A673 (cell line): Measurements from ENCODE around the gene GPR26. TPM values are rescaled to one million over a fixed set of nuclear protein-coding genes. Genes with fewer than 3 reads are reported as not detected.

Experiments used
- BruUV-seq: library from RNA; stranded (reverse); fragments of 400-500 nt; replicated peaks from 2 replicates; lab custom pipeline; 2021; lab: Mats Ljungman, UMichigan
- CTCF ChIA-PET: fragments of 300-600 bp; sonication (Branson Sonifier 250); formaldehyde crosslinking; loops from one replicate; lab custom pipeline; 2022; ENCODE audit warnings: antibody characterized with exemption; lab: Charles Lee
- POLR2A ChIA-PET: fragments of 300-600 bp; sonication (Branson Sonifier 250); formaldehyde crosslinking; loops from one replicate; lab custom pipeline; 2022; ENCODE audit warnings: antibody characterized with exemption; ENCODE audit not compliant: low non-redundant PET; lab: Charles Lee
- DNase-seq: peaks from one replicate; pipeline ENCODE4 v3.0.0-alpha.2; 2015; ENCODE audit warnings: low spot score
- H3K27ac ChIP-seq: fragments of 200-600 bp; sonication (generic); 2 replicates; pipeline ENCODE4 v1.5.1; 2016; ENCODE audit warnings: mixed run types, low read depth, mild to moderate bottlenecking, mixed read lengths, antibody characterized with exemption, low read length; ENCODE audit not compliant: poor library complexity, severe bottlenecking
- H3K27me3 ChIP-seq: fragments of 200-600 bp; sonication (generic); replicated peaks from 2 replicates; pipeline ENCODE4 v1.6.1; 2017; ENCODE audit warnings: mixed run types, low read depth, mild to moderate bottlenecking, mixed read lengths, antibody characterized with exemption, low read length; ENCODE audit not compliant: insufficient read depth, poor library complexity
- H3K36me3 ChIP-seq: fragments of 200-600 bp; sonication (generic); 2 replicates; pipeline ENCODE4 v1.6.1; 2016; ENCODE audit warnings: mixed run types, mild to moderate bottlenecking, mixed read lengths, antibody characterized with exemption, low read length; ENCODE audit not compliant: insufficient read depth, poor library complexity, severe bottlenecking
- H3K4me1 ChIP-seq: fragments of 200-600 bp; sonication (generic); 2 replicates; pipeline ENCODE4 v1.6.1; 2017; ENCODE audit warnings: mixed run types, mild to moderate bottlenecking, mixed read lengths, antibody characterized with exemption, low read length; ENCODE audit not compliant: insufficient read depth, poor library complexity, severe bottlenecking
- H3K4me3 ChIP-seq: fragments of 200-600 bp; sonication (generic); 2 replicates; pipeline ENCODE4 v1.5.1; 2016; ENCODE audit warnings: low read depth, mixed run types, mild to moderate bottlenecking, mixed read lengths, low read length; ENCODE audit not compliant: poor library complexity, severe bottlenecking
- H3K9me3 ChIP-seq: fragments of 200-600 bp; sonication (generic); 2 replicates; pipeline ENCODE4 v1.6.1; 2016; ENCODE audit warnings: mixed run types, low read depth, mild to moderate bottlenecking, mixed read lengths, antibody characterized with exemption, low read length; ENCODE audit not compliant: poor library complexity, severe bottlenecking
- EZH2 ChIP-seq: fragments of 200-600 bp; sonication (generic); IDR thresholded peaks from 2 replicates; pipeline ENCODE4 v1.6.1; 2017; ENCODE audit warnings: borderline replicate concordance, low read depth, mild to moderate bottlenecking, mixed read lengths, antibody characterized with exemption, low read length; ENCODE audit not compliant: poor library complexity, severe bottlenecking
- intact Hi-C: fragments of 100-400 bp; cut with micrococcal nuclease; formaldehyde crosslinking; loops from one replicate; pipeline ENCODE4 v1.10.0; 2022; ENCODE audit not compliant: unreplicated experiment
- total RNA-seq: library from RNA; stranded (reverse); gene quantifications from 2 replicates; pipeline ENCODE4 v1.2.3, GENCODE V29; 2021
- TF ChIP-seq, protein P1 (sequence below): fragments of 300-800, 200-600 bp; sonication (generic); conservative IDR thresholded peaks from 2 replicates; pipeline ENCODE4 v1.5.1; 2017; ENCODE audit warnings: low read depth, mild to moderate bottlenecking, antibody characterized with exemption, low read length, moderate library complexity, mixed read lengths

Gene GPR26
- total RNA-seq, 1 experiment from 2014 or later, result not detected

DNA sequence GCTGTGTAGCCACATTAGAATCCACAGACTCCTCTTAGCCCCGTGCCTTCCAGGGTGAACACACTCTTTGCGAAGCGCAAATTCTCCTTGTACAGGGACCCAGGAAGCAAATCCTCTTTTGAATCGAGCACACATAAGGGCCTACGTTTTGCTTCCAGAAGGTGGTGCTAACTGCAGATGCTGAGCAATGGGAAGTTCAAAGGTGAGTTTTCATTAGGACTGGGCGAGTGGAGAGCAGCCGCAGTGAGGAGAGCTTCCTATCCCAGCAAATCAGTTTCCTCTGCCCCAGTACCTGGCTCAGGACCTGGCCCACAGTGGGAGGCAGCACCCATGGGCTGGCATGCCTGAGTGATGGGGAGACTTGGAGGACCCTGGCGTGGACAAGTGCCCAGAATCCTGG is 23.5 kb upstream of the GPR26 start:
- no peaks in the 10 kb centered on the region for H3K9me3 ChIP-seq
- TF ChIP-seq, protein P1, sequence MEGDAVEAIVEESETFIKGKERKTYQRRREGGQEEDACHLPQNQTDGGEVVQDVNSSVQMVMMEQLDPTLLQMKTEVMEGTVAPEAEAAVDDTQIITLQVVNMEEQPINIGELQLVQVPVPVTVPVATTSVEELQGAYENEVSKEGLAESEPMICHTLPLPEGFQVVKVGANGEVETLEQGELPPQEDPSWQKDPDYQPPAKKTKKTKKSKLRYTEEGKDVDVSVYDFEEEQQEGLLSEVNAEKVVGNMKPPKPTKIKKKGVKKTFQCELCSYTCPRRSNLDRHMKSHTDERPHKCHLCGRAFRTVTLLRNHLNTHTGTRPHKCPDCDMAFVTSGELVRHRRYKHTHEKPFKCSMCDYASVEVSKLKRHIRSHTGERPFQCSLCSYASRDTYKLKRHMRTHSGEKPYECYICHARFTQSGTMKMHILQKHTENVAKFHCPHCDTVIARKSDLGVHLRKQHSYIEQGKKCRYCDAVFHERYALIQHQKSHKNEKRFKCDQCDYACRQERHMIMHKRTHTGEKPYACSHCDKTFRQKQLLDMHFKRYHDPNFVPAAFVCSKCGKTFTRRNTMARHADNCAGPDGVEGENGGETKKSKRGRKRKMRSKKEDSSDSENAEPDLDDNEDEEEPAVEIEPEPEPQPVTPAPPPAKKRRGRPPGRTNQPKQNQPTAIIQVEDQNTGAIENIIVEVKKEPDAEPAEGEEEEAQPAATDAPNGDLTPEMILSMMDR, result no peak
- TF ChIP-seq EZH2, result no peak
- no peak overlapping the region for H3K27ac ChIP-seq
- intact Hi-C loops, result no loop called here
- POLR2A ChIA-PET, result no interaction called here
- CTCF ChIA-PET, result no interaction called here
- no peak for DNase-seq
- H3K36me3 ChIP-seq, result no peaks in the 10 kb centered on the region
- no peak overlapping the region for H3K4me3 ChIP-seq
- no TSS peak for BruUV-seq
- no peaks in the 10 kb centered on the region for H3K4me1 ChIP-seq
- H3K27me3 ChIP-seq, result peaks cover 56% of the 10 kb centered on the region

DNA sequence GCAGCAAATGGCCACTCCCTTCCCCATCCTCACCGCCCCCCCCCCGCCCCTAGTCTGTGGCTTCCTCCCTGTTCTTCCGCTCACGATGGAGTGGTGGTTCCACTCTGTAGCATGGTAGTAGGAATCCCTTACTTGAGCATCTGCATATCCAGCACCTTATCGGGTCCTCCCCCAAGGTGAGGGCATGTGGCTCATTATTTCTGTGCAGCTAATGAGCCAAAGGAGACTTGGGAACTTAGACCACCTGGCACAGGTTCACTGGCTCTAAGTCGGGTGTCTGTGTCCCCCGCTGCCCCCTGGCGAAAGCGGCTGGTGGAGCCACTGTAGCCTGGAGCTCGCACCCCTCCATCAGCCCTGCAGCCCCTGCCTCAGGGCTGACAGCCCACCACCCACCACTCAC is 22.8 kb upstream of the GPR26 start:
- H3K9me3 ChIP-seq, result no peaks in the 10 kb centered on the region

DNA sequence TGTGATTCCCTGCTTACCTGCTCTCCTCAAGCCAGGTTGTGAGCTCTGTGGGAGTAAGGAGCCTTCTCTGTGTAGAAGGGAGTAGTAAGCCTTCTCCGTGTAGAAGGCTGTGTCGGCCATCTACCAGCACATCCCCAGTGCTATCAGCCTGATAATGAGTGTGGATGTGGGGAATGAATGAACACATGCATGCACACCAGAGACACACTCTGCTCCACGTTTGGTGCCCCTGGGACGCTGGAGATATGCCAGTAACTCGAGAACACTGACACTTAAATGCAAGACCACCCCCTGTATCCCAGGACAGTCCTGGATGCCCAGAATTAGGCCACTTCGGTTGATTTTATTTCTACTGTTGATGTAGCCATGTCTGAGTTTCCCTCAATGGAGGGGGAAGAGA is 21.1 kb upstream of the GPR26 start:
- Histone ChIP-seq H3K27ac (no peak overlapping the region), H3K27me3 (peaks cover 37% of the 10 kb centered on the region), H3K9me3 (no peaks in the 10 kb centered on the region), H3K36me3 (no peaks in the 10 kb centered on the region), H3K4me3 (no peak overlapping the region), H3K4me1 (no peaks in the 10 kb centered on the region)
- POLR2A ChIA-PET, result no interaction called here
- DNase-seq, result no peak
- BruUV-seq, result no TSS peak
- intact Hi-C loops, result no loop called here
- CTCF ChIA-PET, result no interaction called here
- TF ChIP-seq, protein P1, result no peak
- TF ChIP-seq EZH2, result no peak

More for the DNA sequence above, 22.8 kb upstream of the GPR26 start:
- Histone ChIP-seq H3K27me3 (peaks cover 53% of the 10 kb centered on the region), H3K4me1 (no peaks in the 10 kb centered on the region), H3K27ac (no peak overlapping the region), H3K4me3 (no peak overlapping the region), H3K36me3 (no peaks in the 10 kb centered on the region)
- intact Hi-C loops, result no loop called here
- TF ChIP-seq, protein P1, result no peak
- no peak for TF ChIP-seq EZH2
- BruUV-seq, result no TSS peak
- CTCF ChIA-PET, result no interaction called here
- no peak for DNase-seq
- POLR2A ChIA-PET, result no interaction called here
